NCI-H2029 treated with DMSO at 0.1 percent for 48 hours (cell line): ENCODE measurements around the gene CHCHD3.

Experiments
- DNase-seq: peaks from one replicate; lab custom pipeline; 2025; lab: John Stamatoyannopoulos, UW

Gene CHCHD3

DNA sequence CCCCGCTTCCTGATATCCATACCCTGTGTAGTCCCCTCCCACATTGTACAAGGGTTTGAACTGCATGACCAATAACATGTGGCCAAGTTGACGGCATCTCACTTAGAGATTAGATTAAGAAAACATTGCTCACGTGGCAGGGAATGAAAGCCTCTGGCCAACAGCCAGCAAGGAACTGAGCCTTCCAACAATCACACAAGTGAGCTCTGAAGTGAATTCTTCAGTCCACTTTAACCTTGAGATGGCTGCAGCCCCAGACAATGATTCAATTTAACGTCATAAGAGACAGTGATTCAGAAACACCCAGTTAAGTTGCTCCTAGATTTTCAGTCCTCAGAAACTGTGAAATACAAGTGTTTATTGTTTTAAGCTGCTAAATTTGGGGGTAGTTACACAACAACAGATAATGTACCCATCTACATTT is 339.7 kb downstream of the CHCHD3 start:
- DNase-seq = no peak

DNA sequence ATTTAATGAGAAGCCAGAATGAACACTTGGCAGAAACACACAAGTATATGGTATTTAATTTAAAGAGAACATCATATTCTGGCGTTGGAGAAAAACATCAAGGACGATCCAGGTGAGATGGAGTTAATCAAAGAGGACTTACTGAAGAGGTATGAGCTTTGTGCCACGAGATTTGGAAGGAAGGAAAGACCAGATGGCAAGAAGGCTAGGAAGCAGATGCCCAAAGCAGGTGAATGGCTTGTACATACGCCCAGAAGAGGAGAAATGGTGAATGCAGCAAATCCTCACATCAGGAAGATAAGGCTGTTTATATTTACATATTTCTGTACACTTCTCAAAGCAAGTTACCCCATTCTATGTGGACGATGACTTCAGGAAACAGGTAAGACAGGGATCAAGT is 341.7 kb downstream of the CHCHD3 start:
- DNase-seq = no peak

DNA sequence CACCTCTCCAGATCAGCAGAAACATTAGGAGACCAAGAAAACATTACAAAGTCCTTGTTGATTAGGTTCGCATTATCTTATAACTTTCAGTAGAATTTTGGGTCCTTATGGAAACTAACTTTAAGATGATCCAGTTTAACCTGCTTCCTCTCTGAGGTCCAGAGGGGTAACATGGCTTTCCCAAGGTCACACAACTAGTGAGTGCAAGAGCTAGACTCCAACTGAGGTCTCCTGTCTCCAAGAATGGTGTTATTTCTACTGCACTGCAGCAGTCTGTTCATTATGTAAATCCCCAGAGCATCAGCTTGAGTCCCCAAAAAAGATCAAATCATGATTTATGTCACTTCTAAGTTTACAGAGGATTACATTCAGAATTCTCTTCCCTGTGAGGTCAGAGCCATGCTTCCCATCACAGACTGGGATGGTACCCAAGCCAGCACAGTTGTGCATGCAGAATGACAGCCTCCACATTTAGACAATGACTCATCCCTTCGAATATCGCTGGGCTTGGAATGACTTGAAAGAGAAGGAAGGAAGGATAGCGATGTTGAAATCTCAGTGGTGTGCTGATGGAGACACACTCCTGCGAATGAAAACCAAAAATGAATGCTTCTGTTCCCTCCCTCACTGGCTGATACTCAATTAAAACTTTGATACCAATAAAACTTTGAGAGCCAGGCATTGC is 342.5 kb downstream of the CHCHD3 start:
- no peak for DNase-seq

DNA sequence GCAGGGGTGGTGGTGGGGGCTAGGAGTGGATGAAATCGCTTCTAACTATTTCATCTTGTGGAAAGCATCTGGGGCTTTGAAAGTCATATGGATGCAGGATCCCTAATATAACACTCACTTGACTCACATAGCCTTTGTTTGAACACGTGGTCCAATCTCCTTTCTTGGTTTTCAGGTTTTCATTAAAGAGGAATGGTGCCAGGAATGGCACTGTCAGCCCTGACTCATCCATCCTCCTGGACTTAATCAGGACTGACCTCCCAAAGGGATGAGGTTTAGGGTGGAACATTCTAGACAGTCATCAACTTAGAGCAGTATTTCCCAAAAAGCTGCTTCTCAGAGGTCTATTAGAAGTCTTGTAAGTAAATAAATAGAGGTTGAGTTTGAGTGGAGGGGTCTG is 343.6 kb downstream of the CHCHD3 start:
- DNase-seq = no peak

DNA sequence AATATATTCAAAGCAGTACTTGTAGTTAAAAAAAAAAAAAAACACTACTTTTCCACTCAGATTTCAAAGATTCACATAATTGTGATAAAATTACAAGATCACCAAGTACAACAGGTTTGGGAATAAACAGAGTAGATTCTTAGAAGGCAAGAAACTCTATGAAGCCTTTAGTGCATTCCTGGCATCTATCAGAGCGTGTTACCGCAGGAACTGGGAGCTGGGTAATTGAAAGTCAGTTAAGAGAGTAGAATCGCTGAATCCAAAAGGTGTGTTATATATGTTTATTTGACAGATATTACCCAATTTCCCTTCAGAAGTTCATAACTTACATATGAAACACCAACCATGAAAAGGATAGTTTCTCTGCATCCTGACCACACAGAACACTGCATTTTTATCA is 346.4 kb downstream of the CHCHD3 start:
- DNase-seq = no peak
